K562 (cell line): ENCODE measurements around the gene ENPP5. TPM values are rescaled to one million over a fixed set of nuclear protein-coding genes. Genes with fewer than 3 reads are reported as not detected.

Experiments used
- DDX20 ChIP-seq: fragments of 450-650 bp; IDR thresholded peaks from 2 replicates; pipeline ENCODE4 v1.6.1; 2016; ENCODE audit warnings: missing genetic modification characterization, low read depth, mild to moderate bottlenecking, missing compliant biosample characterization, moderate library complexity
- MYC ChIP-seq, 2 experiments: fragments of 250-450 bp in 1 of 2; sonication (Bioruptor Pico) in 1 of 2; IDR thresholded peaks; 2 replicates each; pipeline versions ENCODE4 v1.5.1 to v1.6.1; 2012 to 2021; ENCODE audit warnings: low read depth in 2 of 2, borderline replicate concordance in 1 of 2, improper control_type of control experiment in 1 of 2, low read length in 1 of 2, mild to moderate bottlenecking in 1 of 2, moderate library complexity in 1 of 2
- ZBTB40 ChIP-seq, 2 experiments: fragments of 450-650 bp in 1 of 2; sonication (generic) in 1 of 2; formaldehyde crosslinking in 1 of 2; IDR thresholded peaks; 2 replicates each; pipeline versions ENCODE4 v1.7.1 to v1.9.0; 2016 to 2022; ENCODE audit warnings: inconsistent platforms in 1 of 2, mild to moderate bottlenecking in 1 of 2, missing genetic modification reagents in 1 of 2
- ZNF583 ChIP-seq: fragments of 250-450 bp; sonication (Bioruptor Pico); IDR thresholded peaks from 2 replicates; pipeline ENCODE4 v1.4.0; 2020
- polyA plus RNA-seq, 8 experiments: library from polyadenylated mRNA; depleted of rRNA in 4 of 8; stranded (reverse) in 5 of 8; unstranded in 3 of 8; fragments of >200 nt; fragmentation: Nextera tagmentation in 2 of 8; fragmentation: Illumina TruSeq in 1 of 8; extraction: Ambion mirVana in 2 of 8; extraction: Trizol in 1 of 8; gene quantifications; 2 replicates each; pipeline versions ENCODE4 v1.2.1 to v1.2.3, GENCODE V29; 2011 to 2014; ENCODE audit warnings: inconsistent platforms in 1 of 8, missing spikeins in 1 of 8
- total RNA-seq, 7 experiments: library from RNA; depleted of rRNA in 6 of 7; stranded (reverse); fragments of >200 nt in 6 of 7; fragmentation: Illumina TruSeq in 2 of 7; extraction: Trizol in 2 of 7; gene quantifications; 2 replicates each; pipeline versions ENCODE4 v1.2.1 to v1.2.3, GENCODE V29; 2011 to 2021; ENCODE audit warnings: low replicate concordance in 1 of 7

Gene ENPP5
- total and polyA plus RNA-seq, 9 of the 15 experiments (the other 6 are each of a cell fraction or from before 2014, with no cell fraction given) = not detected

GRCh38 chr6:46201702-46202101, 30.9 kb upstream of the ENPP5 start (continued):
- TF ChIP-seq ZBTB40 (IDR thresholded peaks at IDR 0.05) (no peak), ZBTB40 (CRISPR knock-in tag; IDR thresholded peaks at IDR 0.05) (no peak), MYC (IDR thresholded peaks at IDR 0.05; ENCODE audit: low read depth, low read length) (no peak), MYC (CRISPR knock-in tag; IDR thresholded peaks at IDR 0.05; ENCODE audit: borderline replicate concordance, low read depth) (no peak), DDX20 (tag) (no peak), ZNF583 (CRISPR knock-in tag) (no peak)
